GM12873 (cell line): ENCODE measurements around the gene NPW.

Experiments
- TF ChIP-seq, protein P1 (sequence below): IDR thresholded peaks from 2 replicates; pipeline ENCODE4 v1.5.1; 2012; ENCODE audit warnings: low read depth, mild to moderate bottlenecking, moderate library complexity, low read length, control low read depth; ENCODE audit not compliant: insufficient read depth; ENCODE audit errors: missing control alignments

NPW gene

DNA sequence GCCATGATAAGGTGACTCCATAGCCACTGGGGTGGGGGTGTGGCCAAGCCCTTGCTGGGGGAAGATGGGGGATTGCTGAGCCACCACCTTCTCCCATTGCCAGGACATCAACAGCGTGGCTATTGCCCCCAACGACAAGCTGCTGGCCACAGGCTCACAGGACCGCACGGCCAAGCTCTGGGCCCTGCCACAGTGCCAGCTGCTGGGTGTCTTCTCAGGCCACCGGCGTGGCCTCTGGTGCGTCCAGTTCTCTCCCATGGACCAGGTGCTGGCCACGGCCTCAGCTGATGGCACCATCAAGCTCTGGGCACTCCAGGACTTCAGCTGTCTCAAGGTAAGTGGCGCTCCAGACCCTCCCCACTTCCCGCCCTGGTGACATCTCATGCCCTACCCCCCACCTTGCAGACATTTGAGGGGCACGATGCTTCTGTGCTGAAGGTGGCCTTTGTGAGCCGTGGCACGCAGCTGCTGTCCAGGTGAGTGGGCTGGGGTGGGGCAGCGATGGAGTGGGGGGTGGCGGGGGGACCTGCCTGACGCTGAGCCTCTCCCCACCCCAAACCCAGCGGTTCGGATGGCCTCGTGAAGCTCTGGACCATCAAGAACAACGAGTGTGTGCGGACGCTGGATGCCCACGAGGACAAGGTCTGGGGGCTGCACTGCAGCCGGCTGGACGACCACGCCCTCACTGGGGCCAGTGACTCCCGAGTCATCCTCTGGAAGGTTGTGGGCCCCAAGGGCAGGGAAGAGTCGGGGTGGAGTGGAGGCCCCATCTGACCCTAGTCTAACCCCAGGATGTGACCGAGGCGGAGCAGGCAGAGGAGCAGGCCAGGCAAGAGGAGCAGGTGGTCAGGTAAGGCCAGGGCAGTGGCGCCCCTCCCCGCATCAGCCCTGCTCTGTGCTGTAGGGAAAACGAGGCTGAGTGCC is 42.4 kb upstream of the NPW start:
- TF ChIP-seq, protein P1, sequence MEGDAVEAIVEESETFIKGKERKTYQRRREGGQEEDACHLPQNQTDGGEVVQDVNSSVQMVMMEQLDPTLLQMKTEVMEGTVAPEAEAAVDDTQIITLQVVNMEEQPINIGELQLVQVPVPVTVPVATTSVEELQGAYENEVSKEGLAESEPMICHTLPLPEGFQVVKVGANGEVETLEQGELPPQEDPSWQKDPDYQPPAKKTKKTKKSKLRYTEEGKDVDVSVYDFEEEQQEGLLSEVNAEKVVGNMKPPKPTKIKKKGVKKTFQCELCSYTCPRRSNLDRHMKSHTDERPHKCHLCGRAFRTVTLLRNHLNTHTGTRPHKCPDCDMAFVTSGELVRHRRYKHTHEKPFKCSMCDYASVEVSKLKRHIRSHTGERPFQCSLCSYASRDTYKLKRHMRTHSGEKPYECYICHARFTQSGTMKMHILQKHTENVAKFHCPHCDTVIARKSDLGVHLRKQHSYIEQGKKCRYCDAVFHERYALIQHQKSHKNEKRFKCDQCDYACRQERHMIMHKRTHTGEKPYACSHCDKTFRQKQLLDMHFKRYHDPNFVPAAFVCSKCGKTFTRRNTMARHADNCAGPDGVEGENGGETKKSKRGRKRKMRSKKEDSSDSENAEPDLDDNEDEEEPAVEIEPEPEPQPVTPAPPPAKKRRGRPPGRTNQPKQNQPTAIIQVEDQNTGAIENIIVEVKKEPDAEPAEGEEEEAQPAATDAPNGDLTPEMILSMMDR: no peak

DNA sequence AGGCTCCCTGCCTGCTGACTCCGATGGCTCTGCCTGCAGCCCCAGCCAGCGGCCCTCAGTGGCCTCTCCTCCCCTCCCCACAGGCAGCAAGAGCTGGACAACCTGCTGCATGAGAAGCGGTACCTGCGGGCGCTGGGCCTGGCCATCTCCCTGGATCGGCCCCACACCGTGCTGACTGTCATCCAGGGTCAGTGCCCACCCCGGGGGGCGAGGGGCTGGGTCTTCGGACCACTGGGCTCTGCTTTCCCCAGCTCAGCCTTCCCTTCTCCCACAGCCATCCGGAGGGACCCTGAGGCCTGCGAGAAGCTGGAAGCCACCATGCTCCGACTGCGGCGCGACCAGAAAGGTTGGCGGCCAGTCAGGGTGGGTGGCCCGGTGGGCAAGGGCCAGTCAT is 41.7 kb upstream of the NPW start:
- TF ChIP-seq, protein P1: no peak

DNA sequence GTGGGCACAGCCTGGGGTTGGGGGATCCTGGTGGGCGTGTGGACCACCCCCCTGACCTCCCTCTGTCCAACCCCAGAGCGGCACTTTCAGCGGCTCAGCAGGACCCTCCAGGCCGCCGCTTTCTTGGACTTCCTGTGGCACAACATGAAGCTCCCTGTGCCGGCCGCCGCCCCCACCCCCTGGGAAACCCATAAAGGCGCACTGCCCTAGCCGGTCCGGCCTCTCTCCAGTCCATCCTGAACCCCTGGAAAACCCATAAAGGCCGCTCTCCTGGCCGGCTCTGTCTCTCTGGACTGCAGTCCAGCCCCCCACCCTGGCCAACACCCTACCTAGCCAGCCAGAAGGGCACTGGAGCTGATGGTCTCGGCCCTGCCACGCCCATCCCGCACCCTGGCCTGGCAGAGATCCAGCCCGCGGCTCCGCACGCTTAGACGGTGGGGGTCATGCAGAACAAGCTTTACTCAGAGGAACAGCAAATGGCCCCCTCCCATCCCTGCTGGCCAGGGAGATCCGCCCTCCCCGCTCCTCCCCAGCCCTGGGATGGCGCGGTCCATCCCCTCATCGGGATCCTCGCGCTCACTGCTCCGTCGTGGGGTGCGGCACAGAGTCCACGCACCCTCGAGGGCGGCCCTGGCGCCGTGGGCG is 41.0 kb upstream of the NPW start:
- TF ChIP-seq, protein P1: no peak

DNA sequence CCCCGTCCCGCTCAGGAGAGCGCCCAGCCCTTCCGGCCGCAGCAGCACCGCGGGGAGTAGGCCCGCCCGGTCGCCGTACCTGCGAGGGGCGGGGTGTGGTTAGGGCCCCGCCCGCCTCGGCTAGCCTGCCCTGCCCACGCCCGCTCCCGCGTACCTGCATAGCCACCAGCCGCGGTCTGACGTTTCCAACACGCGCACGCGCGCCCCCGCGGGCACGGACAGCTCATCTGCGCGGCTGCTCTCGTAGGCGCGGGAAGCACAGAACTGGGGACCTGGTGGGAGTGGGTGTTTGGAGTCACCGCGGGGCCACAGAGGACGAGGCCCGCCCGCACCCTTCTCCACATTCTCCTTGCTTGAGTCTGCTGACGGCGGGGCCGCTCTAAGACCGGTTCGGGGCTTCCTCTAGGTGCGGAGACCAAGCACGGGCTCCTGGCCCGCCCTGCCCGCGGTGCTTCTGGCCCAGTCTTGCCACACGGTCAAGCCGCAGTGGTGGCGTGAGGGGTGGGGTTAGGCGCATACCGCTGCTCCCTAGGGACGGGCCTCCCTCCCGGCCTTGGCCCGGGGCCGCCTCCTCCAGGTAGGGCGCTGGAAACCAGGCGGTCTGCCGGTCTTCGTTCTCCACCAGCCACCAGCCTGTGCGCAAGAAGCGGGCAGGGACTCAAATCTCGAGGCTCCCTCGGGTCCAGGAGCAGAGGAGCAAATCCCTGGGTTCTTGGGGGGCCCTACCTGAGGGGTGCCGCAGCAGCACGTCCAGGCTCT is 40.1 kb upstream of the NPW start:
- TF ChIP-seq, protein P1: no peak

- TF ChIP-seq, protein P1: no peak
Measured at GRCh38 chr16:1980030-1980769, 39.4 kb upstream of the NPW start.

DNA sequence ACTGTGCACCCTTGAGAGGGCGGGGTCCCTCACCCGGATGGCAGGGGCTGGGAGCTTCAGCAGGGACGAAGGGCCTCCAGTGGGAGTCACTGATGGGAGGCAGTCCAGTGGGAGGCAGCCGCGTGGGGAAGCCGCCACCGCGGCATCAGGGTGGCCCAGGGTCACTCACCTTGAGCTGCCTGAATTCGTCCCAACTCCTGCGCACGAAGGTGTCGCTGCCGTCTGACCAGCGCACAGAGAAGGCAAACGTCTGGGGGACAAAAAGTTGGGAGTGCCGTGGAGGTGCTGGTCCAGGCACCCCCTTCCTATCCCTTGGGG is 38.9 kb upstream of the NPW start:
- TF ChIP-seq, protein P1: no peak
